GM21515 (cell line): ENCODE results near the gene ZDHHC20.

Experiments
- ATAC-seq: cut with Tn5 transposase; IDR thresholded peaks from one replicate; pipeline ENCODE4 v1.9.1; 2021; ENCODE audit not compliant: unreplicated experiment

ZDHHC20 gene

DNA sequence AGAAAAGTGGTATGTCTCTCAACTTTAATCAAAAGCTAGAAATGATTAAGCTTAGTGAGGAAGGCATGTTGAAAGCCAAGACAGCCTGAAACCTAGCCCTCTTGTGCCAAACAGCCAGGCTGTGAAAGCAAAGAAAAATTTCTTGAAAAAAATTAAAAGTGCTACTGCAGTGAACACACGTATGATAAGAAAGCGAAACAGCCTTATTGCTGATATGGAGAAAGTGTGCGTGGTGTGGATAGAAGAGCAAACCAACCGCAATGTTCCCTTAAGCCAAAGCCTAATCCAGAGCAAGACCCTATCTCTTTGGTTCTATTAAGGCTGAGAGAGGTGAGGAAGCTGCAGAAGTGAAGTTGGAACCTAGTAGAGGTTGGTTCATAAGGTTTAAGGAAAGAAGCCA lies 96.4 kb downstream of the ZDHHC20 start:
- ATAC-seq: no peak

DNA sequence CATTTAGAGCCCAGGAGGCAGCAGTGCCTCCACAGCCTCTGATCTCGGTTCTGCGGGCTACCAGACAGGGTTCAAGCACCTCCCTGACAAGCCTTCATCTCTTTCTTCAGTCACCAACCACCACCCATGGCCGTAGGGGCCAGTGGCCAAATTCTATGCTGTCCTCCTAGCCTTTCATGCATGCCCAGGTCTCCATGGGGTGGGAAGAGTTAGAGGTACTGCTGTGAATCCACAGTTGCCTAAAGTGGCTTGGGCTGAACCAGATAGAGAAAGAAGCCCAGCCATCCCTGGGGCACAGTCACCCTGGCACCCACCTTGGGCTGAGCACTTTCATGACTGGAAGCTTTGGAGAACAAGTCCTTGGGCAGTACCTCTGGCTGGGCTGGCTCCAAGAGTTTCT lies 97.4 kb downstream of the ZDHHC20 start:
- ATAC-seq: no peak

DNA sequence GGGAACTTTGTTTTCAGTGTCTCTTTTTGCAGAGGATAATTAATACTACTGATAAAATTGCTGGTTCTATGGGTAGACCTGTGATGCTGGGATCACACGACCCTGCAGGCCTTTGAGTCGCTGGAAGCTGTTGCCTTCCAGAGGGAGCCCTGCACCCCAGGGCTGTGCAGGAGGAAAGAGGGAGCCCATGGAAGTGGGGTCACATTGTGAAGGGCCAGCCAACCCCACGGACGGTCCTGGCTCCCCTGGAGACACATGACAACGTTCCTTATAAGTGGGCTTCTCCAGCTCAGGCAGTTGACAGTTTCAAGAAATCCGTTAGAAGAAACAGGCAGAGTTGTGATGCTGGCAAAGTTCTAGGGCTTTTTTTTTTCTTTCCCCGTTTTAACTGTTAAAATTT lies 98.0 kb downstream of the ZDHHC20 start:
- ATAC-seq: no peak

DNA sequence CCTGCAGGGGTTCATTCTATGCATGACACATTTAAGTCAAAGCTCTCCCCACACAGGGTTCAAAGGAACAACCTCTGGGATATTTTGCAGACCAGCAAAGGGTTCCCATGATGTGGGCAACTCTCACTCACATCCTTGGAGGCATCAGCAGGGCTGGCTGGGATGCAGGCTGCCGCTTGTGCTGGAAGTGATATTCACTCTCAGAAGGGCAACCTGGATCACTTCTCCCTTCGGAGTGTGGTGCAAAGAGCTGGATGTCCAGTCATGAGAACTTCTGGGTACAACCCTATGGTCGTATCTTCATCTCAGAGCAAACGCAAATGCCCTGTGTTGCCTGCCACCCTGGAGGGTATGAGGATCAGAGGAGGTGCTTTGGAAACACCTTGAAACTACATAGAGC lies 98.6 kb downstream of the ZDHHC20 start:
- no peak for ATAC-seq

DNA sequence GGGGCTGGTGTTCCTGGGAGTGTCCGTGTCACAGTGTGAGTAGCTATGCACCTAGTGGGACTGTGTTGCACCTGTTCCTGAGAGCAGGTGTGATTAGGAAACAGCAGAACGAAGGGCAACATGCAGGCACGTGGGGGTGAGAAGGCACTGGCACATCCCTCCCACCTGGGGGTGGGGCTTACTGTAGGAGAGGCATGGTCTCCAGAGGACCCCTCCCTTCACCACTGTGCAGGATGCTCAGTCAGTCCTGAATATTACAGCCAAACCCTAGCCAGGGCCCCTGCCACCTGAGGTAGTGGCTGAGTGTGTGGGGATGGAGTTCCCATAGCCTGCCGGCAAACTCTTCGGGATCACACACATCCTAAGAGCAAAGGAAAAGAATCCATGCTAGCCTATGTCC lies 99.2 kb downstream of the ZDHHC20 start:
- ATAC-seq: no peak

DNA sequence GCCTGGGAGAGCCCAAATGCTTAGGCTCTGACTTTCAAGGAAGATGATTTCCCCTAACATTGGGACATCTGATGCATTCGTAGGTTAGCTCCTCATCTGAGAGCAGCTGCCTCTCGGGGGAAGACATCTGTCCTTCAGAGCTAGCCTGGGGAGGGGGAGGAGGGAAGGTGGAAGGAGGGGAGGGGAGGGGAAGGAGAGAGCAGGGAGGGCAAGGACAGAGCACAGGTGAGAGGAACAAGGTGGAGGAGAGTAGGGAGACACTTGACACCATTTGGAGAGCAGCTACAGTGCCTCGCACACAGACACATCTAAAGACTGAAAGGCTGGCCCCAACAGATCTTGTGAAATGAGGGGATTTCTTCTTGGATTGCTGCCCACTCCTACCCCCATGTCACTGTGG lies 103.8 kb downstream of the ZDHHC20 start:
- no peak for ATAC-seq

DNA sequence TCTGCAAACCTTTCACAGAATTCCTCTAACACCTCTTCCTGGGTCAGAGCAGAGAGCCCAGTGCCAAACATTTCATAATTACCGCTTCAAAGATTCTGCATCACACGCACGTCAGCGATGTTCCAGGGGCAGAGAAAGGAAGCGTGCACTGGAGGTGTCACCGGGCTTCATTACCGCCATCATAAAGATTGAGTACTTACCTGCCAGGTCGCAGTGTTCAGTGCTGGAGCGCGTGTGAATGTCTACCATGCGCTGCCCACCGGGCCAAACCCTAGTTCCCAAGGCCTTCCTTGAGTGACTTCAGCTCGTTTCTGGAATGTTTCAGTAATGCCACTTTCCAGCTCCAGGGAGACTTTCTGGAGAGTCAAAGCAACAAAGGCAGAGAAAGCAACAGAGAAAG lies 104.4 kb downstream of the ZDHHC20 start:
- no peak for ATAC-seq

DNA sequence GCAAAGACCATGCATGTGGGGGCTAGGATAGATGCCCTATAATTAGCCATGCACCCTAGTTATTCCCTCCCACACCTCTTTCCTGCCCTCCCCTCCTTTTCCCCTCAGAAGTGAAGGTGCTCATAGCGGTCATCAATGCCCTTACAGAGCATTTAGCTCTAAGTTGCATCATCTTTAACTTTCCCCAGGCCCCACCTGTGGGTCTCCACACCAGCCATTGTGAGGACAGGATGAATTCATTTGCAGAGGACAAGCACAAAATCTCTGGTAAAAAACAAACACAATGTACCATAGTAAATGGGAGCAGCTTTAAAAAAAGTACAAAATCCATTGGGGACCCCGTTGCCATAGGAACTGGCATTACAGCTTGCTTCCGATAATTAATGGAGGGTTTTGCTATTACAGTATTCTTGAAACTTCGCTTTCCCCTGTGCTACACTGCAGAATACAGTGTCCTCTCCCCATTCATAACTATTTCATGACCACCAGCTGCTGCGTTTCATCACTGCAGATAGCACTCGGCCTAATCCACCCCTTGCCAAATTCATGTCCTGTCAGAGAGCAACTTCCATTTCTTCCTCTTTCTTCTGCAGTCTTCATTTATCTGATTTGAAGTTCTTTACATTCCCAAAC lies 110.5 kb downstream of the ZDHHC20 start:
- no peak for ATAC-seq

GRCh38 chr13:21347753-21348318 lies 111.3 kb downstream of the ZDHHC20 start:
- no peak for ATAC-seq

DNA sequence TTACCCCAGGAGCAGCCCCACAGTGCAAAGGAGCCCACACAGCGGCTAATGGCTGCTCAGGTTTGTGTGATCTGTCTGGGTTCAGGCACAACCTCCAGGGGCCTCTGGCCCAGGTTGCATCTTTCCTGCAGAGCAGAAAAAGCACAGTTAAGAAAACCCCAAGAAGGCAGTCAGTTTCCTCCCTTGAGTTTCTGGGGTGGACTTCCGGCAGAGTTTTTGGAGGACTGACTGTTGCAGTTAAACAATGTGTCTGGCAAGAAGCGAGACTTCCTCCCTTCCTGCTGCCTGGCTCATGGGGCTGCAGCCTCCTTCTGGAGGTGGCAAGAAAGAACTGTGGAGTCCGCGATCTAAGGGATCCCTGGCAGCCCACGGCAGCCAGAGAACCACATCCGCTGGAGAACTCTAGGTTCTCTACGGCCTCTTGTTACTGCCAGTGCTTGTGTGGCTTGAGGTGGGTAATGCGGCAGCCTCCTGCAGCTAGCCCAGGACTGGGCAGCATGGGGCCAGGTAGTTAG lies 114.4 kb downstream of the ZDHHC20 start:
- no peak for ATAC-seq

GRCh38 chr13:21343659-21344058 lies 115.4 kb downstream of the ZDHHC20 start:
- ATAC-seq: no peak

- no peak for ATAC-seq
Measured at GRCh38 chr13:21342699-21343442, 116.2 kb downstream of the ZDHHC20 start.

GRCh38 chr13:21341637-21342422 lies 117.3 kb downstream of the ZDHHC20 start:
- ATAC-seq: no peak

GRCh38 chr13:21338639-21339278 lies 120.3 kb downstream of the ZDHHC20 start:
- no peak for ATAC-seq

GRCh38 chr13:21338156-21338555 lies 120.9 kb downstream of the ZDHHC20 start:
- ATAC-seq: no peak

DNA sequence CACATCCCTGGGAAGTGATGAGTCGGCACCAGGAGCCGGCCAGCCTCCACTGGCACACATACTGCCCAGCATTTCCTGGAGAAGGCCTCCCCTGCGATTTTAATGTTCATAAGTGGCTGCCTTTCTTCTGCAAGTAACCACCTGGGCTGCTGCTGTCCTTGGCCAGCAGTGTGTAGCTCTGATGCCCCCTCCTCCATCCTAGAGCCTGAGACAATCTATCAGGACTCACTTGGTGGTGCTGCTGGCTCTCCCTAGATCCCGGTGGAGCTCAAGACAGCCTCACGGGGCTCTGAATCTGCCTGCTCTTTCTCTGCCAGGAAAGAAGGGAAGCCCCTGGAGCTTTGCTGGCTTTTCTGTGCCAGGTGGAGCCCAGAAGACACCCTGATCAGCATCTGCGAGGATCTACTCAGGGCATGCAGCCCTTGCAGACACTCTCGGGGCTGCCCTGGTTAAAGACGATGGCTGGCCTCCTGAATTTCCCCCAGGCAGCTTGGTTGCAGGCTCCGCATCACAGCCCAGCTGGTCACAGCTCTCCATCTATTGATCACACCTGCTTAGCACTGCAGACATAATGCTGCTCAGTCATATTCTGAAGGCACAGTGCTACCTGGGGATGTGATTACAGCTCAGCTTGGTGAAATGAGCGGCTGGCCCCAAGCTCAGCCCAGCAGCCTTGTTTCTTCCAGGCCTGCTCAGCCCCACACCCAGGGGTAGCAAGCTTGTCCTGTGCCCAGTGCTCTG lies 122.3 kb downstream of the ZDHHC20 start:
- ATAC-seq: no peak

GRCh38 chr13:21333186-21333585 lies 125.9 kb downstream of the ZDHHC20 start:
- ATAC-seq: no peak

- peak; percentile 66 for ATAC-seq
Measured at GRCh38 chr13:21330126-21330861, 128.8 kb downstream of the ZDHHC20 start.

DNA sequence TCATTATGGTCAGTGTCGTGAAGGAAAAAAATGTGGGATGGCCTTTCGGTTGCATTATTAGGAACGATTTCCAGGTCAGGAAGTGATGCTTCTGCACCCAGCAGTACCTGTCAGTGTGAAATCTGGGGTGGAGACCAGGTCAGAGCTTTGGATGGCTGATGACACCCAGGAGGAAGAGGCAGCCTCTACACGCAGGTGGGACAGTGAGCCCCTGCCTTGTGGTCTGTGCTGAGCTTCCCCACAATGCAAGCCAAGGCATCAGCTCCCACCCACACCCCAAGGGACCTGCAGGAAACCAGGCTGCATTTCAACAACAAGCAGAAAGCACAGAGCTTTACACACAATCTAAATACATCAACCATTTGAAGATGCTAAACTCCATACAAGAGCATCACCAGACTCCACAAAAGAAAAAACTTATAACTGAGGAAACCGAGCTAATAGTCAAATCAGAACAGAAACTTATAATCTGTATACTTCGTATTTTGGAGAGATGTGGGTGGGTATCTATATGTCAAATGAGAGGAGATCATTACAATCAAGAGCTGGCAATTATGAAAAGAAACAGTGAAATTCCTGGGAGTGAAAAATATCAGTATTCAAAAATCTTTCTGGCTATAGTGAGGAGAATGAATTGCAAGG lies 130.1 kb downstream of the ZDHHC20 start:
- ATAC-seq: no peak
